Endodermal cell (in vitro differentiated cells): Measurements from ENCODE around the gene EIF2AK2. TPM values are rescaled to one million over a fixed set of nuclear protein-coding genes. Genes with fewer than 3 reads are reported as not detected.
A peak's percentile ranks its signal among the peaks of the same experiment; 100 is the strongest.

ENCODE experiments used
- DNase-seq: peaks from one replicate; pipeline ENCODE4 v3.0.0-alpha.2; 2017
- H3K27ac ChIP-seq: 2 replicates; pipeline ENCODE4 v1.5.1; 2013; ENCODE audit warnings: mild to moderate bottlenecking, low read depth, low read length, moderate library complexity
- H3K27me3 ChIP-seq: 2 replicates; pipeline ENCODE4 v1.6.1; 2013; ENCODE audit warnings: mild to moderate bottlenecking, low read length, moderate library complexity; ENCODE audit not compliant: insufficient read depth, control insufficient read depth, poor library complexity, severe bottlenecking
- H3K36me3 ChIP-seq: 2 replicates; pipeline ENCODE4 v1.7.0; 2013; ENCODE audit warnings: mild to moderate bottlenecking, low read length, moderate library complexity; ENCODE audit not compliant: control insufficient read depth, insufficient read depth
- H3K4me1 ChIP-seq: one replicate; pipeline ENCODE4 v1.7.0; 2013; ENCODE audit warnings: low read length; ENCODE audit not compliant: control insufficient read depth, insufficient read depth
- H3K4me3 ChIP-seq: 2 replicates; pipeline ENCODE4 v1.5.1; 2013; ENCODE audit warnings: mild to moderate bottlenecking, low read length, moderate library complexity
- H3K9ac ChIP-seq: 2 replicates; pipeline ENCODE4 v1.6.1; 2013; ENCODE audit warnings: mild to moderate bottlenecking, low read length, moderate library complexity; ENCODE audit not compliant: poor library complexity, severe bottlenecking; ENCODE audit errors: extremely low read depth
- H3K9me3 ChIP-seq: 2 replicates; pipeline ENCODE4 v1.6.1; 2013; ENCODE audit warnings: mild to moderate bottlenecking, low read length, moderate library complexity; ENCODE audit not compliant: control insufficient read depth
- H3K27ac Mint-ChIP-seq: 2 replicates; pipeline ENCODE4 v1.8.0; 2020; ENCODE audit warnings: mixed read lengths
- H3K27me3 Mint-ChIP-seq: 2 replicates; pipeline ENCODE4 v1.8.0; 2021; ENCODE audit warnings: mild to moderate bottlenecking, mixed read lengths; ENCODE audit not compliant: insufficient read depth
- H3K36me3 Mint-ChIP-seq: 2 replicates; pipeline ENCODE4 v1.8.0; 2020; ENCODE audit warnings: low read depth, mixed read lengths
- H3K4me1 Mint-ChIP-seq: 2 replicates; pipeline ENCODE4 v1.8.0; 2020; ENCODE audit warnings: mixed read lengths
- H3K4me3 Mint-ChIP-seq: 2 replicates; pipeline ENCODE4 v1.8.0; 2020; ENCODE audit warnings: mild to moderate bottlenecking, moderate library complexity, mixed read lengths
- H3K9me3 Mint-ChIP-seq: 2 replicates; pipeline ENCODE4 v1.8.0; 2020; ENCODE audit warnings: mild to moderate bottlenecking, mixed read lengths
- CTCF ChIP-seq: fragments of 200-600 bp; sonication (generic); conservative IDR thresholded peaks from 2 replicates; pipeline ENCODE4 v1.5.0; 2021; ENCODE audit warnings: antibody characterized with exemption, mild to moderate bottlenecking
- whole genome bisulfite sequencing, 2 experiments: methylation state at CpG; one replicate each; pipeline versions ENCODE4 v1.1.5 to v1.1.7; 2013; ENCODE audit warnings: missing lambda C conversion rate in 2 of 2, mixed read lengths in 1 of 2; ENCODE audit not compliant: insufficient coverage in 1 of 2, insufficient read length in 1 of 2; 5-methylcytosine and 5-hydroxymethylcytosine counted together
- total RNA-seq, 2 donors: library from RNA; stranded (reverse); fragmentation: NEBNext Ultra II Directional in 1 of 2; extraction: Animal tissue kit (Norgen Biotek cat#: 25700) in 1 of 2; gene quantifications; 2 replicates in 1 of 2; 3 replicates in 1 of 2; pipeline ENCODE4 v1.2.1, GENCODE V29; 2021

Gene EIF2AK2
- total RNA-seq, 2 donors from 2014 or later = 35.4 to 41.2 TPM

- no peak overlapping the region for H3K27ac ChIP-seq
- DNase-seq = no peak
These were observed 95.6 kb downstream of the EIF2AK2 start for GRCh38 chr2:37061013-37061711.

GRCh38 chr2:37060446-37060845 lies 96.3 kb downstream of the EIF2AK2 start:
- H3K4me3 ChIP-seq = no peak overlapping the region
- 96 to 97% methylated on average over 4 to 7 of the region's 7 CpGs for WGBS, 2 experiments

More at GRCh38 chr2:37061013-37061711, 95.6 kb downstream of the EIF2AK2 start:
- Histone ChIP-seq H3K9me3 (no peaks in the 10 kb centered on the region), H3K4me3 (no peak overlapping the region), H3K27me3 (no peaks in the 10 kb centered on the region), H3K9ac (no peak overlapping the region), H3K36me3 (peaks cover 74% of the 10 kb centered on the region), H3K4me1 (no peaks in the 10 kb centered on the region)
- Mint-ChIP-seq H3K9me3 (no peaks in the 10 kb centered on the region), H3K36me3 (peaks cover 37% of the 10 kb centered on the region), H3K4me1 (no peaks in the 10 kb centered on the region), H3K27me3 (no peaks in the 10 kb centered on the region), H3K27ac (no peak overlapping the region), H3K4me3 (no peak overlapping the region)
- no peak for TF ChIP-seq CTCF

GRCh38 chr2:37059841-37060240 lies 96.9 kb downstream of the EIF2AK2 start:
- TF ChIP-seq CTCF = peak; percentile 10
- peaks cover 35% of the 10 kb centered on the region for H3K36me3 Mint-ChIP-seq
- Histone ChIP-seq H3K4me3 (no peak overlapping the region), H3K36me3 (peaks cover 71% of the 10 kb centered on the region), H3K4me1 (no peaks in the 10 kb centered on the region), H3K9me3 (no peaks in the 10 kb centered on the region), H3K27me3 (no peaks in the 10 kb centered on the region), H3K9ac (no peak overlapping the region), H3K27ac (no peak overlapping the region)
- no peak for DNase-seq
- no peak overlapping the region for H3K4me3 Mint-ChIP-seq
- H3K27me3 Mint-ChIP-seq = no peaks in the 10 kb centered on the region
- H3K4me1 Mint-ChIP-seq = no peaks in the 10 kb centered on the region
- no peaks in the 10 kb centered on the region for H3K9me3 Mint-ChIP-seq
- WGBS, 2 experiments = 88 to 100% methylated on average over 3 of the region's 3 CpGs
- H3K27ac Mint-ChIP-seq = no peak overlapping the region

More at GRCh38 chr2:37060446-37060845, 96.3 kb downstream of the EIF2AK2 start:
- Mint-ChIP-seq H3K36me3 (peaks cover 36% of the 10 kb centered on the region), H3K4me1 (no peaks in the 10 kb centered on the region), H3K27ac (peak overlapping the region; percentile 46), H3K9me3 (no peaks in the 10 kb centered on the region), H3K27me3 (no peaks in the 10 kb centered on the region), H3K4me3 (no peak overlapping the region)
- no peaks in the 10 kb centered on the region for H3K9me3 ChIP-seq
- H3K9ac ChIP-seq = no peak overlapping the region
- H3K27me3 ChIP-seq = no peaks in the 10 kb centered on the region
- no peak for DNase-seq
- TF ChIP-seq CTCF = no peak
- H3K27ac ChIP-seq = no peak overlapping the region
- no peaks in the 10 kb centered on the region for H3K4me1 ChIP-seq
- peaks cover 74% of the 10 kb centered on the region for H3K36me3 ChIP-seq
